OCI-M1 (cell line): Measurements from ENCODE around the gene DCTD.

Experiments used
- DNase-seq: peaks from one replicate; lab custom pipeline; 2025; lab: John Stamatoyannopoulos, UW

Gene DCTD

DNA sequence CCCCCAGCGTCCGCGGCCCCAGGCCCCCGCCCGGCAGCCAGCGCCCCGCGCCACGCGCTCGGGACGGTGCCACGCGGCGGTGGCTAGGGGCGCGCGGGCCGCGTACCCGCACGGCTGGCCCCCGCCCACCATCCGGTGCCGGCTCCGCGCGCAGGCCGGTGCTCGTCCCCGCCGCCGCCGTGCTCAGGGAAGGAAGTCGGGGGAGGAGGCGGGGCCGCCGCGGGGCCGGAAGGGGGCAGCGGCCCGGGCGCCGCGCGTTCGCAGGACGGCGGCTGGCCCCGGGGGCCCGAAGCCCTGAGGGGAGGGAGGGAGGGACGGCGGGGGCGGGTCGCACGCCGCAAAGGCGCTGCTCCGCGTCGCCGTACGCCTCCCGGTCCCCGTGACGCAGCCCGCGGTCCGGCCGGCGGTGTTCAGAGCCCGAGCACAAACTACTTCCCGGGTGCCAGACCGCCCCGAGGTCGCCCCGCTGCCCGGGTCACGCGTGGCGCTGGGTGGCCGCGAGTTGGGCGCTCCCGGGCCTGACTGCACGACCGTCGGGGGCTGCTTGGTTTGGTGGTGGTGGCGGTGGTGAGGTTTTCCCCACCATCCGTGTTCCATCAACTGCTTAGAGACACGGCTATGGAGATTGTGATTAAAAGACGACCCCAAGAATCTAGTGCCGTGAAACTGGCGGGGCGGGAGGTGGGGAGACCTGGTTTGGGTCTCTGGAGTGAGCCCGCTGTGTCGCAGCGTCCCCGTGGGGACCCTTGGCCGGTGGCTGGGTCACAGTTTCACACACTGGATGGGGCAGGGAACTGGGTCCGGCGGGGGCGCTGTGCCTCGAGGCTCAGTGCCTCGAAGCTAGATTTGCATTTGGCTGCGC is at the start of gene DCTD:
Gene DCTD, minus strand, starts transcription at position 205 of the 862 bp plus-strand sequence. CDS start 1,818 bp downstream, outside the sequence.
- DNase-seq, result peak; percentile 91

DNA sequence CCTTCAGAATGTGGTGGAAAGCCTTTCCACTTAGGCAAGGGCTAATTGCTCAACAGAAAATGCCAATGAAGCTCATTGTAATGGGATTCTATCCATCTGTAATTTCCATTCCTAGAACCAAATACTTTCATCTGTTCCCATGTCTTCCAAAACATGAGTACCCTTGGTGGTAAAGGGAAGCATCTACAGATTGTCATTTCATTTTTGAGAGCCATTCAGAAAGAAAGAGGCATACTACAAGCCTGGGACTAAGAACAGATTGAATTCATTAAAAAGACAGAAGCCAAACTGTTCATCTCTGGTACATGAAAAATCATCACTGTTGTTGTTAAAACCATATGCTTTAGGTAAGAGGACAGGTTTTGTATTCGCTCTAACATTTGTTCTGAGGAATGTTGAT is 43.6 kb upstream of the DCTD start:
- DNase-seq, result no peak

DNA sequence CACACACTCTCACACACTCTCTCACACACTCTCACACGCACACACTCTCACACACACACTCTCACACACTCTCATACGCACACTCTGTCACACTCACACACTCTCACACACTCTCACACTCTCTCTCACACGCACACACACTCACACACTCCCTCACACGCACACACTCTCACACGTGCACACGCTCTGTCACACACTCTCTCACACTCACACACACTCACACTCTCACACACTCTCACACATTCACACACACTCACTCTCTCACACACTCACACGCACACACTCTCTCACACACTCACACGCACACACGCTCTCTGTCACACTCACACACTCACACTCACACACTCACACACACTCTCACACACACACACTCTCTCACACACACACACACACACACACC is 43.0 kb upstream of the DCTD start:
- DNase-seq, result no peak

DNA sequence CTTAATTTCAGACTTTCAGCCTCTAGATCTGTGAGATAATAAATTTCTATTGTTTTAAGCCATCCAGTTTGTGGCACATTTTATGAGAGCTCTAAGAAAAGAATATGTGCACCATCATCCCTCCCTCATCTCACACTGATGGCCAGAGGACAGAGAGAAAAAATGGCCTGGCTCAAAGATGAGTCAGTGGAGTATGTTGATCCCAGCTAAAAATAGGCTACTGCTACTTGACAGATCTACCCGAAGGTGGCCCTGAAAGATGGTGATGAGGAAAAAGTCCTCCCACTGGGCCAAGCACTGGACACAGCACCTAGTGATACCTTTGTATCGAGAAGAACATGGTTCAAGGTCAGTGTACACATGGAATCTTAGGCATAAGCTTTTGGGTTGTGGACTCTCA is 38.2 kb upstream of the DCTD start:
- DNase-seq, result no peak

DNA sequence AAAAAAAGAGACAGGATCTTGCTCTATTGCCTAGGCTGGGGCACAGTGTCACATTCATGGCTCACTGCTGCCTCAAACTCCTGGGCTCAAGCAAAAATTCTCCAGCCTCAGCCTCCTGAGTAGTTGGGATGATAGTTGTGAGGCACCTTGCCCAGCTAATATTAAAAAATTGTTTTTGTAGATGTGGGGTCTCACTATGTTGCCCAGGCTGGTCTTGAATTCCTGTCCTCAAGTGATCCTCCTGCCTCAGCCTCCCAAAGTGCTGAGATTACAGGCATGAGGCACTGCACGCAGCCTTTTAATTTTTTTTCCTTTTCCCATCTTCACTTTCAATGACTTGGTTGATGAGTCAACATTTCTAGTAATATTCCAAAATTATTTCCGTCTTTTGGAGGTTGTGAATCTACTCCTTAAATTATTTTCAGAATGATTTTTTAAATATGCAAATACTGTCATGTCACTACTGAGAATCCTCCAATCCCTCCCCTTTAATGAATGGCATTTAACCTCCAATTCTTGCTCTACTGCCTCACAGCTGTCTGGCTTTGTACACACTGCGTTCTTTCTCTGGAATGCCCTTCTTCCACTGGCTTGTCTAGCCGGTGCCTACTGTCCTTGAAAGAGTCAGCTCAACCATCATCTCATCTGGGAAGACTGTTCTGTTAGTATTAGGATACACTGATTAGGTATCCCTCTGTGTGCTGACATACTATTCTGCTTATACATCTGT is 27.5 kb upstream of the DCTD start:
- no peak for DNase-seq

DNA sequence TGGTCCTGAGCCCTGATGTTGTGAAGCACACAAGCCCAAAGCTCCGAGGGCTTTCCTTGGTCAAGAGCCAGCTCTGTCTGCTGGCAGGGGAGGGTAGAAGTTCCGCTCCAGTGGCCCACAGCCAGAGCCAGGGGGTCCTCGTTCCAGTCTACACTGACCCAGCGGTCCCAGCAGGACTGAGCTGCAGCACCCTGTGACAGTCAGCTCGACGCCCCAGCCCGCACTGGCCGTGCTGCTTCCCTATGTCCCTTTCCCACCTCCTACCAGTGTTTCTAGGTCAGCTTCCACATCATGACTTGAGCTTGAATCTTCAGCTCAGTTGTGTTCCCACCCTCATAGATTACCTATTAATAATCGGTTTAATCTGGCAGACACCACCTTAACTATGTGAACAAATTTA is 22.5 kb upstream of the DCTD start:
- no peak for DNase-seq

DNA sequence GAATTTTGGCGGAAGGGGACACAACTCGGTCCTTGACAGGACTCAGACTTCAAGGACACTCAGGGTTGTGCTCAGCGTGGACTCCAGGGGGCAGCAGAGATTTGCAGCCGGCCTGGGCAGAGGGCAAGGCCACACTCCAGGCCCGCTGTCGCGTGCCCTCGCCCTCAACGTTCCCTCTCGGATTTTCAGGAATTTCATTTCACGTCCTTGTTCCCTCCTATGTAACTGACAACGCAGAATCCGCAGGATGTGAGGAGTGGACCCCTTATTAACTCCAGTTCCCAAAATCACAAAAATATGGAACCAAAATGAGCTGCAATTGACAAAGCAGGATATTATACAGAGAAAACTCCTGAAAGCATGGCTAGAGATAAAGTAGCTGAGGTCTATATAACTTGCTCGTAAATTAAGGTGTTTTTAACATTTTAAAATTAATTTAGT is 21.0 kb upstream of the DCTD start:
- peak; percentile 91 for DNase-seq

DNA sequence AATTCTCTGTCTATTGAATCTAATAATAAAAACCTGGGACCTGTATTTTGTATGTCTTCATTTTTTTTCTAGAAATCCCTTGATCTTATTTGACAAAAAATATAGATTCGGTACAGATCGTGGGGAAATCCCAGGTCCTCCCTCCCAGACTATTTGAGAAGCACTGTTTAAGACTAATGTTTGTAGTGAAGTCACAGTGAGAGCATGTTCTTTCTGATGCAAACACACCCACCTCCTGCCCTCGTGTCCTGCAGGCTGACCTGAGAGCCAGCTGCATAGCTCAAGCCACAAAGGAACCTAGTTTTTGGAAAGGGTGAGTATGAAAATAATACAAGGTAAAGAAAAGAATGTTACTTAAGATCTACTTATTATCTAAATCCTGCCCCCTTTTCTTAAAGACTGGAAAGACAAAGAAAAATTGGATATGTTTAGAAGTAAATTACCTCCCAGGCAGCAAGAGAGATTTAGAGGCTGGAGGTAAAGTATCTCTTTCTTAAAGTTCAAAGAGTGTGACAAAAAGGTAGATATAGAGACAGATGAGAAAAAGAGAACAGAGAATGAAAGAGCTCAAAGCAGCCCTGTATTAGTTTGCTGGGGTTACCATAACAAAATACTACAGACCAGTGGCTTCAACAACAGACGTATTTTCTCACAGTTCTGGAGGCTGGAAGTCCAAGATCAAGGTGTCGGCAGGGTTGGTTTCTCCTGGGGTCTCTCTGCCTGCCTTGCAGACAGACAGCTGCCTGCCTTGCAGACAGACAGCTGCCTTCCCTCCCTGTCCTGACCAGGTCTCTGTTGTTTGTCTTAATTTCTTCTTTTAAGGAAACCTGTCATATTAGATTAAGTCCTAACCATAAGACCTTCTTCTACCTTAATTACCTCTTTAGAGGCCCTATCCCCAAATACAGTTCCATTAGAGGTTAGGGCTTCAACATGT is 20.4 kb upstream of the DCTD start:
- peak; percentile 57 for DNase-seq

DNA sequence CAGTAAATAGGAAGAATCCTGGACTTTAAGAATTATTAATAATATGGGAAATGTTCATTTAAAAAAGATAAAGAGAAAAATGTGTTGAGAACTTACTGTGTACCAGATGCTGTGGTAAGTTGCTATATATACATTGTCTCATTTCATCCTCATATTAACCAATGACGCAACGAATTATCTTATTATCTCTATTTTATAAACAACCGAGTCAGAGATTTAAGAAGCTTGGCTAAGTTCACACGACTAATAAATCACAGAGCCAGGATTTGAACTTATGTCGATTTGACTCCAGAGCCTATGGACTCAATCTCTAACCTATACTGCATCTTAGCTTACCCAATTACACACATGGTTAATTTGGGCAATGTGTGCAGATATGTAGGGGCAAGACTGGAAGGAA is 15.5 kb upstream of the DCTD start:
- no peak for DNase-seq

DNA sequence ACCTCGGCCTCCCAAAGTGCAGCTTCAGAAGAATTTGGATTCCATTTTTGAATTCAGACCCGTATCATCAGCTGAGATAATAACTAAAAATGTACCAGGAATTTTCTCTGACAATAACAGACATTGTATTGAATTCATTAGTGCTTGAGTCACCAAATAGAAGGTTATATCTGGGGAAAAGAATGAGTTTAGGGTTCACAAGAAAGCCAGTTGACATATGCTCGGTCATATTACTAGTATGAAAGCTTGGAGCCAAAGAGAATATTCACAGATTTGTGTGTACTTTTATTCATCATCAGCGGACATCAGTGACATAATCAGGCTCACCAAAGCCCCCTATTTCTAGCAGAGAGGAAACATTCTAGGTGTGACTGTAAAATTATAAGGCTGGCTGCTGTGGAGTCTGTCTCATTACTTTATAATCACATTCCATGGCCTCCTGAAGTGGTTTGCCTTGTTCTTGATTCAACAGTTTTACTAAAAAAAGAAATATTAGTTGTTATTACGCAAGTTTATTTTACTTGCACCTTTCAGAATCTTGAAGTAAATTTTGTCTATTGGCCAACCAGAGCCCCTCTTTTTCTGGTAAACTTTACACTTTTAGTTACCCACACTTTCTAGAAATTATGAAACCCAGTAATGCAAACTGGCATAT is 14.6 kb upstream of the DCTD start:
- DNase-seq, result no peak

DNA sequence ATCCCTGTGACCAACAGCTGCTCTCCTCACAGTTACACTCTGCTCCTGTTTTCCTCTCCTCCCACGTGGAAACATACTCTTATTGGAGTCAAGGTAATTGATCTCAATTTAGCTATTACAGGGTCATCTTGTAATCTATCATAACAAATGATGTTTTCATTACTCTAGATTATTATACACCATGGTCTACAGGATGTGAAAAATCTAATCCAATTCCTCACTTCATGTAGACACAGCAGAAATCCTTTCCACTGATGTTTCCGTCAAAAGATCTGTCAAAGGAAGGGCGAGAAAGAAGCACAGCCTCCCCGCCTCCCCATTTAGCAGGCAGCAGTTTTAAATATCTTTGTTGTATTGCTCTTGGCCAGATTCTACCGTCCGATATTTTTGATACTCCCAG is 13.7 kb upstream of the DCTD start:
- no peak for DNase-seq

DNA sequence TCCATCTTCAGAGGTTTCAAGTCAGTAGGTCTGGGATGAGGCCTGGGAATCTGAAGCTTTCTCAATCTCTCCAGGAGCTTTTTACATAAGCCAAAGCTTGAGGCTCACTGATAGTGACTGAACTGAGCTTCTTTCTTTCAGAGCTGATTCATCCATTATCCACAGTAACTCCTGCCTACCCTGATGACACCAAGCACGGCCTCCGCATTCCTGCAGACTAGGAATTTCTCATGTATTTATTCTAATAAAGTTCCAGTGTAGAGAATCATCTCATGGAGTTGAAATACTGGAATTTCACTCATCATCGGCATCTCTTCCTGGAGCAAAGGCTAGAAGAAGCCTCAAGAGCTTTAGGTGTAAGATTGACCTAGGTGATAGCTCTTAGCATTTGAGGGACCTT is 12.1 kb upstream of the DCTD start:
- no peak for DNase-seq

DNA sequence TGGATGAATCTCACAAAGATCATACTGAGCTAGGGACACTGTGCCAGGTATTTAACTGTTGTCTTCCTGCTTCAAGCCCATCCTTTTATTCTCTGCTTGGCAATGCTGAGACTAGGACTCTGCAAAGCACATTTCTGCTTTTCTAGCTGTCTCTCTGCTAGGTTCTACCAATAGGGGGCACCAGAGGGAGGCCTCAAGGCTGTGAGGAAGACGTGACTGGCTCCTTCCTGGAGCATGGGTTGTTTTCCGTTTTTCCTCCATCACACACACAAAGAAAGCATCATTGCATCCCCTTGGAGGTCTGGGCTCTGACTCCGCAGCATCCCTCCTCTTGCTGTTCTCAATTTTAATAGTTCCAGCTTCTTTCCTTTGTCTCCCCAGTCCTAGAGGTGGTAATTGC is 10.9 kb upstream of the DCTD start:
- peak; percentile 64 for DNase-seq

DNA sequence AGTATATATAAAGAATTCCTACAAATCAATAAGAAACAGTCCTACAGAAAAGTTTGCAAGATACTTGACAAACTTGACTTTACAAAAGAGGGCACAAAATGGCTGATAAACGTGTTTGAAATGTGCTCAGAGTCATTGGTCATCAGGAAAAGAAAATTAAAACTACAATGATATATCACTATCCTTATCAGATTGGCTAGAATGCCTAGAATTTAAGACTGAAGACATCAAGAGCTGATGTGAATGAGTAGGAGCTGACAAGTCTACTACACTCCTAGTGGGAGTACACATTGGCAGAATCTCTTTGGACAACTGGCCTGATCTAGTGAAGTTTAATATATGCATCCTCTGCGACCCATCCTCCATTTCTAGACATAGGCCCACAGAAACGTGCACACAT is 10.3 kb upstream of the DCTD start:
- no peak for DNase-seq

DNA sequence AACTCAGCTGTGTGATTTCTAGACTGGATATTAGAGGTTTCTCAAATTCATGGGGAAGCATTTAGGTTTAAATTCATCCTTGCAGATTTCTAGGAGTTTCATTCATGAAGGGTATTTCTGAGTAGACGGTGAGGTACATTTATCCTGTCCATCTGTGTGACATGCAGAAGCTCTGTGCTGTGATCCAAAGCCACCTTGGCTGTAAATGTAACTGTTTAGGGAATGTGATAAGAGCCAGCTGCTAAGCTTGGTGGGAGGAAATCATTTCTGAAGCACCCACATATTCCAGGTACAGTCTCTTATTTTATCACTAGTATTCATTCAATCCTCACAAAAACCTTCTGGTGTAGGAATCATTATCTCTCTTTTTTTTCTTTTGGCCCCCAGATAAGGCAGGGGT is 8.7 kb upstream of the DCTD start:
- no peak for DNase-seq

DNA sequence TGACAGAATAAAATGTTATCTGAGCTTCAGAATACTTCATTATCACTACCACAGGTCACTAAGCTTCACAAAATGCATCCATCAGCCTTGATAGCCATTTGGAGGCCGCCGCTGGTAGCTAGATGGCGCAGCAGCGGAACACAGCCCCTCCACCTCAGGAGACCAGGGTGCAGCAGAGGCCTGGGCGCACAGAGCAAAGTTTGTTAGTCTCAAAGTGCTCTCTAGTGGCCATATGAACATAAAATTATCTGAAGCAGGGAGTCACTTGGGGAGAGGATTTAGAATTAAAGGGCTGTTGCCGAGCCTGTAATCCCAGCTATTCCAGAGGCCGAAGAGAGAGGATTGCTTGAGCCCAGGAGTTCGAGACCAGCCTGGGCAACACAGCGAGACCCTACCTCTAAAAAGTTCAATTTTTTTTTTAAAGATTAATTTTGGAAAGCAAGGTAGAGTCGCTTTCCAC is 8.1 kb upstream of the DCTD start:
- DNase-seq, result peak; percentile 96

DNA sequence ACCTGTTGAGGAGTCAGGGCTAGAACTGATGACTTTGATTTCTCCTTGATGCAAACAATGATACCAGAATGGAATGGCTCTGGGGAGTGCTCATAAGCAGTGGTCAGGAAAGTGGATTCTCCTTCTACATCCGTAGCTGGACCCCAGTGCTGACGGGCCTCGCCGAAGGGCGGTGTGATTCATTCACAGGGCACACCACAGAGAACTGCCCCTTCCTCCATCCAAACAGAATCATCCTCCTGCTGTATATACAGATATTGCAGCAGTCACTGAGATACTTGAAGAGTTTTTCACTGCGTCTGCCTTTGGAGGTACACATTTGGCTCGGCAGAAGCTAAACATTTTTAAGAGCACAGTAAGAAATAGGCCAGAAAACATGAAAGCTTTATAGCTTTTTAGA is 7.3 kb upstream of the DCTD start:
- DNase-seq, result no peak

DNA sequence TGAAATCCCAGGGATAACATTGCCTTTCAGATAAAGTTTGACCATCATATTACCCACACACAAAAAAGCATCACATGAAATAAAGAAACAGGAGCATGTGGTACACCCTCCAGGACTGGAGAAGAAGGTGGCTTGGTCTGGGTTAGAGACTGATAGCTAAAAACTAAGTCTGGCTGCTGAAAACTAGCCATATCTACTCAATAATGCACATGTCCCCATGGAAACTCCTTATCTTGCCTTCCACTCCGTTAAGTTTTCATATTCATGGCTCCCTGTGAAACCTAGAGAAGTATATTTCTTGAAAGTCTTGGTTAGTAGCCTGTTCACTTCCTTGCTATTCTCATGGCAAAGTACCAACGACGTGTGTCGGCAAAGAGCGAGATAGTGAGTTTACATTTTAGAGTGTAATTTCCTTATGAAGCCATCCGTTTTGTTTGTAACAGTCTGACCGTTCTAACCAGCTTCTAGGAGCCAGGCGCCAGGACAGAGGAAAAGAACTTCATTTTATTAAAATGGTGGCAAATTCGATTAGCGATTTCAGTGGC is 6.7 kb upstream of the DCTD start:
- peak; percentile 45 for DNase-seq

DNA sequence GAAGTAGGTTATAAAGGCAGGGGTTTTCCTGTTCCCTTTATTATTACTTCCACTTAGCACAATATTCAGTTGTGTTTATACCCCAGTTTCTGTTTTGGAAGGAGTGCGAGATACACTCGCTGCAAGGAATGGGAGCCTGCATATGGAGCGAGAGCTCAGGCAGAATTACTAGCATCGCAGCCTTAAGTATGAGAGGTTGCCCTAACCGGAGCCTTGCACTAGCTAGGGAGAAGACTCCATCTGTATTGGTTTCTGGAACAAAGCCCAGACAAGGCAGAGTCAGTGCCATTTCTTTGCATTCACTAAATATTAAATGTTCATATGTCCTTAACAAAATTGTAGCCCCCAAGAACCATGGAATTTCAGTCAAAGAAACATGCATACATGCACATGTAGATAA is 6.2 kb upstream of the DCTD start:
- no peak for DNase-seq

DNA sequence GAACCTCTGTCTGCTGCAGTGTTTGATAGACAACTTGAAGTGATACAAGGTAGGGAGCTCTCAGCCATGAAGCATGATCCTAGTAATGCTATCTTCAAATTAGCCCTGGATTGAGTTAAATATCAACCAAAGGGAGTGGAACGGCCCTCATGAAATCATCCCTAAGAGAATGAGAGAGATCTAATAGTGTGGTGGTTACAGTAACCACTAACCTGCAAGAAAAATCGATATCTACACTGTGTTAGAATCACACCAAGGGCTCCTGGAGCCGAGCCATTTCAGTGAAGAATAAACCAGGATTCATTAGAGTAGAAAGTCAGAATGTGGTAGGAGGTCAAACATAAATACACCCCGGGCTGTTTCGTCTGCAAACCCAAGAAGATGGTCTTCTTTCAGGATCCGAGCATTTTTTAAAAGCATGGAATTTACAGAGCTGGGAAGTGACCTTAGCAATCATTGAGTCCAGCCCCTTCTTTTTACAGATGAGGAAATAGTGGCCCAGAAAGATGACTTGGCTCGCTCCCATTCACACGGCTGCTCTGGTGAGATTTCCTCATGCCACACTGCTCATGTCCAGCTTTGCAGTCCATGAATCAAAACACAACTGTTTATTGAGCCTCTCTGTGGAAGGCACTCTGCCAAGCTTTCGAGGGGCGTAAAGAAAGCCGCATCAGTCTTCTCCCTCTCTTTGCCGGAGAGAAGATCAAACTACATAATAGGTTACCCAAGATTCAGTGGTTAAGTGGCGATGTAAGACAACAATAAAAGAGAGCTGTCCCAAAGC is 5.5 kb upstream of the DCTD start:
- DNase-seq, result no peak

DNA sequence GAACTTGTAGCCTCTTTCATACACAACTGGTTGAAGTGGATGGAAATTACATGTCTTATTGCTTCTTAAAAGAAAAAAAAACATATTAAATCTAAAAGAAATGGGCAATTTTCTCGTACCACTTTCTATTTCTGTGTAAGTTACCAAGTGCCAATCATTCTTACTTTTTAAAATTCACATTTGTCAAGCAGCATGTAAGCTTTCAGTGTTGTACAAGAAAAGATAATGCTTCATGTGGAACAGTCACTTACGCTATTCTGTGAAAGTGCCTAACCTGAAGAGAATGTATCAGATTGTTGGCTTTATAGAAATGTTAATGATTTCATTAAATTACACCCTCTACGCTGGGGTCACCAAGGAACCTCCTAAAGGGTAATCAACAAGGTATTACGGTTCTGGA is 4.4 kb upstream of the DCTD start:
- no peak for DNase-seq
